OCI-LY7 (cell line): ENCODE results near the gene BEST2. TPM values are rescaled to one million over a fixed set of nuclear protein-coding genes. Genes with fewer than 3 reads are reported as not detected.

Experiments used
- BruUV-seq: library from RNA; stranded (reverse); fragments of 400-500 nt; replicated peaks from 2 replicates; lab custom pipeline; 2021; lab: Mats Ljungman, UMichigan
- CTCF ChIA-PET: fragments of 300-600 bp; sonication (Branson Sonifier 250); formaldehyde crosslinking; loops from one replicate; lab custom pipeline; 2022; ENCODE audit warnings: antibody characterized with exemption; ENCODE audit not compliant: unreplicated experiment; lab: Charles Lee
- POLR2A ChIA-PET: fragments of 300-600 bp; sonication (Branson Sonifier 250); formaldehyde crosslinking; loops from one replicate; lab custom pipeline; 2022; ENCODE audit warnings: antibody characterized with exemption; lab: Charles Lee
- DNase-seq: peaks from one replicate; pipeline ENCODE4 v3.0.0-alpha.2; 2015; ENCODE audit warnings: low spot score
- H2AFZ ChIP-seq: fragments of 200-600 bp; sonication (generic), shearing (Covaris generic); 2 replicates; pipeline ENCODE4 v1.6.1; 2014; ENCODE audit warnings: mild to moderate bottlenecking, antibody characterized with exemption, low read length, moderate library complexity
- H3K27ac ChIP-seq: fragments of 200-600 bp; sonication (generic); 2 replicates; pipeline ENCODE4 v1.5.1; 2014; ENCODE audit warnings: mixed run types, low read depth, mild to moderate bottlenecking, moderate library complexity, low read length, inconsistent platforms; ENCODE audit not compliant: poor library complexity, severe bottlenecking
- H3K36me3 ChIP-seq: fragments of 200-600 bp; sonication (generic); 2 replicates; pipeline ENCODE4 v1.6.1; 2014; ENCODE audit warnings: mild to moderate bottlenecking, antibody characterized with exemption, low read length, moderate library complexity, mixed read lengths; ENCODE audit not compliant: insufficient read depth
- H3K4me1 ChIP-seq: fragments of 200-600 bp; sonication (generic); 2 replicates; pipeline ENCODE4 v1.5.1; 2014; ENCODE audit warnings: mild to moderate bottlenecking, low read length; ENCODE audit not compliant: insufficient read depth, poor library complexity, severe bottlenecking
- H3K4me2 ChIP-seq: fragments of 200-600 bp; sonication (generic); 2 replicates; pipeline ENCODE4 v1.6.1; 2014; ENCODE audit warnings: mild to moderate bottlenecking, low read length
- H3K4me3 ChIP-seq: fragments of 200-600 bp; sonication (generic); 2 replicates; pipeline ENCODE4 v1.5.1; 2014; ENCODE audit warnings: mild to moderate bottlenecking, low read depth, low read length; ENCODE audit not compliant: poor library complexity, severe bottlenecking
- H3K79me2 ChIP-seq: fragments of 200-600 bp; sonication (generic); 2 replicates; pipeline ENCODE4 v1.6.1; 2016; ENCODE audit warnings: low read depth, mild to moderate bottlenecking, low read length, moderate library complexity, mixed read lengths; ENCODE audit not compliant: insufficient read depth
- H3K9me2 ChIP-seq: fragments of 200-600 bp; sonication (generic); 2 replicates; pipeline ENCODE4 v1.6.1; 2016; ENCODE audit warnings: mild to moderate bottlenecking, low read length, mixed read lengths; ENCODE audit not compliant: insufficient read depth
- H3K9me3 ChIP-seq: fragments of 200-600 bp; sonication (generic); 2 replicates; pipeline ENCODE4 v1.6.1; 2014; ENCODE audit warnings: mild to moderate bottlenecking, mixed run types, low read length, mixed read lengths
- H4K20me1 ChIP-seq: fragments of 200-600 bp; sonication (generic); 2 replicates; pipeline ENCODE4 v1.6.1; 2014; ENCODE audit warnings: mild to moderate bottlenecking, antibody characterized with exemption, low read length, moderate library complexity, mixed read lengths; ENCODE audit not compliant: insufficient read depth
- CTCF ChIP-seq: fragments of 200-600 bp; sonication (generic); conservative IDR thresholded peaks from 2 replicates; pipeline ENCODE4 v1.5.1; 2014; ENCODE audit warnings: mild to moderate bottlenecking, antibody characterized with exemption, low read length, moderate library complexity, mixed read lengths
- EZH2phosphoT487 ChIP-seq: fragments of 200-600 bp; sonication (generic); IDR thresholded peaks from 2 replicates; pipeline ENCODE4 v1.6.1; 2018; ENCODE audit warnings: low read depth, borderline replicate concordance, mild to moderate bottlenecking, mixed run types, antibody characterized with exemption, low read length, moderate library complexity, mixed read lengths
- intact Hi-C: fragments of 100-400 bp; cut with micrococcal nuclease; formaldehyde crosslinking; loops from one replicate; pipeline ENCODE4 v1.10.0; 2022; ENCODE audit not compliant: unreplicated experiment
- total RNA-seq, 2 experiments: library from RNA; depleted of rRNA in 1 of 2; stranded (reverse); fragments of >200 nt in 1 of 2; shearing (Covaris generic) in 1 of 2; gene quantifications; 2 replicates each; pipeline ENCODE4 v1.2.3, GENCODE V29; 2014 to 2022

BEST2 gene
- total RNA-seq, 2 experiments from 2014 or later = not detected

- peaks cover 73% of the 10 kb centered on the region for H3K4me1 ChIP-seq
- H4K20me1 ChIP-seq = no peaks in the 10 kb centered on the region
- no TSS peak for BruUV-seq
- TF ChIP-seq CTCF (0 out of 2 replicates have a peak, but pooled peaks have one; percentile 17), EZH2phosphoT487 (no peak)
- H3K9me3 ChIP-seq = no peaks in the 10 kb centered on the region
- CTCF ChIA-PET = interaction anchor here (1.0 kb wide), 1 partner anchor 10 kb away, joined by 3 read pairs; no protein-coding TSS in a partner anchor
- H3K4me2 ChIP-seq = peak overlapping the region; percentile 67
- H3K79me2 ChIP-seq = no peaks in the 10 kb centered on the region
- peak overlapping the region; percentile 62 for H3K4me3 ChIP-seq
- intact Hi-C loops = no loop called here
- POLR2A ChIA-PET = interaction anchor here (0.9 to 1.0 kb wide), 2 partner anchors 9 to 61 kb away, joined by 3 to 5 read pairs; partner anchors contain the start of gene JUNB
- H2AFZ ChIP-seq = peak overlapping the region; percentile 63
- H3K9me2 ChIP-seq = no peaks in the 10 kb centered on the region
- DNase-seq = peak; percentile 54
- peak overlapping the region; percentile 22 for H3K27ac ChIP-seq
- H3K36me3 ChIP-seq = no peaks in the 10 kb centered on the region
These were observed 31.1 kb downstream of the BEST2 start for GRCh38 chr19:12782424-12783290.

GRCh38 chr19:12783291-12783848 is 31.8 kb downstream of the BEST2 start:
- TF ChIP-seq CTCF = no peak
- no peak for TF ChIP-seq EZH2phosphoT487
- Histone ChIP-seq H3K4me3 (peak overlapping the region; percentile 62), H3K36me3 (no peaks in the 10 kb centered on the region), H3K4me1 (peaks cover 67% of the 10 kb centered on the region), H4K20me1 (no peaks in the 10 kb centered on the region), H3K4me2 (peak overlapping the region; percentile 67), H3K27ac (peak overlapping the region; percentile 27), H3K9me3 (no peaks in the 10 kb centered on the region), H3K79me2 (no peaks in the 10 kb centered on the region), H3K9me2 (no peaks in the 10 kb centered on the region), H2AFZ (peak overlapping the region; percentile 63; the same call in 1 of the 2 replicates)
- CTCF ChIA-PET = interaction anchor here (1.0 kb wide), 1 partner anchor 10 kb away, joined by 3 read pairs; no protein-coding TSS in a partner anchor
- intact Hi-C loops = no loop called here
- no peak for DNase-seq
- no TSS peak for BruUV-seq
- POLR2A ChIA-PET = interaction anchor here (0.7 to 1.0 kb wide), 2 partner anchors 8 to 10 kb away, joined by 4 to 5 read pairs; partner anchors contain the start of gene JUNB
